Sigmoid colon (tissue), 3 donors: Measurements from ENCODE around the gene COL4A4.

Experiments
- CTCF ChIP-seq, 4 experiments: fragments of 450-650 bp in 3 of 4; fragments of 200-600 bp in 1 of 4; IDR thresholded peaks; one replicate each; pipeline ENCODE4 v1.5.1; 2016 to 2019; ENCODE audit warnings: antibody characterized with exemption in 4 of 4, mild to moderate bottlenecking in 3 of 4, moderate library complexity in 2 of 4
- POLR2A ChIP-seq, 2 donors: fragments of 450-650 bp; IDR thresholded peaks; one replicate each; pipeline ENCODE4 v1.6.1; 2016; ENCODE audit warnings: antibody characterized with exemption in 2 of 2, mild to moderate bottlenecking in 2 of 2, moderate library complexity in 2 of 2

GRCh38 chr2:227179988-227180685, 16.1 kb upstream of the COL4A4 start:
- no peak for TF ChIP-seq CTCF (IDR thresholded peaks at IDR 0.05)
- TF ChIP-seq POLR2A (IDR thresholded peaks at IDR 0.05): no peak
